NOMO-1 treated with DMSO at 0.1 percent for 48 hours (cell line): ENCODE measurements around the gene BAZ2B.

Experiments
- DNase-seq: peaks from one replicate; lab custom pipeline; 2025; ENCODE audit not compliant: unreplicated experiment; lab: John Stamatoyannopoulos, UW

The BAZ2B gene

DNA sequence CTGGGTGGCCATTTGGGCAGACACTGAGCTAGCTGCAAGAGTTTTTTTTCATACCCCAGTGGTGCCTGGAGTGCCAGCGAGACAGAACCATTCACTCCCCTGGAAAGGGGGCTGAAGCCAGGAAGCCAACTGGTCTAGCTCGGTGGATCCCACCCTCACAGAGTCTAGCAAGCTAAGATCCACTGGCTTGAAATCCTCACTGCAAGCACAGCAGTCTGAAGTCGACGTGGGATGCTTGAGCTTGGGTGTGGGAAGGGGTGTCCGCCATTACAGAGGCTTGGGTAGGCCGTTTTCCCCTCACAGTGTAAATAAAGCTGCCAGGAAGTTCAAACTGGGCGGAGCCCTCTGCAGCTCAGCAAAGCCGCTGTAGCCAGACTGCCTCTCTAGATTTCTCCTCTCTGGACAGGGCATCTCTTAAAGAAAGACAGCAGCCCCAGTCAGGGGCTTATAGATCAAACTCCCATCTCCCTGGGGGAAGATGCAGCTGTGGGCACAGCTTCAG is 260.2 kb downstream of the BAZ2B start:
- no peak for DNase-seq

DNA sequence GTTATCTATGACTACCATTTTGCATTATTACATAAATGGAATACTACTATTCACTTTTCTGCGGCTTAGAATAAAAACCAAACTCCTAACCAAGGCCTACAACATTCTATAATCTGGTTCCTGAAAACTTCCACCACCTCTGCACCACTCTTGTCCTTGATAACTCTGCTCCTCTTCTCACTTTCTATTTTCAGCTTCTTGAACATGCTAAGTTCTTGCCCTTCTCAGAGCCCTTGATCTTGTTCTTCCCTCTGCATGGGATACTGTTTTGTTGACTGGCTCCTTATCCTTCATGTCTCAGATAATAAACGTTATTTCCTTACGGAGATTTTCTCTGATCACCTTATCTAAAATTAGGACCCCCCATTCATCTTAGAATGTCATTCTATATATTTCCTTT is 264.4 kb downstream of the BAZ2B start:
- DNase-seq, result no peak

DNA sequence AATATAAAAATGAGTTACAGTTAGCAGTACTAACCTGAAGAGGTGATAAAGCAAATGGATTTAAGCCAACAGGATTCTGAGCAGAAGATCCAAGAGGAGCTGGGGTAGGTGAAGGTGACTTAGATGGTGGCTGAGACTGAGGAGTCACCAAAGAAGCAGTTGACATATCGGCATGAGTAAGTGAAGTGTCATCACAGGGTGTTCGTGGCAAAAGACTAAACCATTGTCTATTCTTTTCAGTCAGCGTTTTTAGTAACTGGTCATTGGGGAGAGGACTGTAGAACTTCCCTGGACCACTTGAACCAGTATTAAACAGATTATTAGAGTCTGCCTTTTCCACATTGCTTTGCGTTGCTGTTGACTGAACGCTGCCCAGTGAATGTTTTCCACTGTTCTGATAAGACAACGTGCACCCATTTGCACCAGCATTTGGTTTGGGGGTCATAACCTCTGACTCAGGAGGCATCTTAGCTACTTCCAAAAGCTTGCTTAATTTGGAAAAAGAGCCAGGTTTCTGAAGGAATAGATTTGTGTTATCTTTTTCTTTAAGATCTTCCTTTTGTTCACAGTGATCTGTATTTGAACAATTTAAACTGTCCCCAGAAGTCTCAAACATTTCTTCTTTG is 266.6 kb downstream of the BAZ2B start:
- DNase-seq, result no peak

DNA sequence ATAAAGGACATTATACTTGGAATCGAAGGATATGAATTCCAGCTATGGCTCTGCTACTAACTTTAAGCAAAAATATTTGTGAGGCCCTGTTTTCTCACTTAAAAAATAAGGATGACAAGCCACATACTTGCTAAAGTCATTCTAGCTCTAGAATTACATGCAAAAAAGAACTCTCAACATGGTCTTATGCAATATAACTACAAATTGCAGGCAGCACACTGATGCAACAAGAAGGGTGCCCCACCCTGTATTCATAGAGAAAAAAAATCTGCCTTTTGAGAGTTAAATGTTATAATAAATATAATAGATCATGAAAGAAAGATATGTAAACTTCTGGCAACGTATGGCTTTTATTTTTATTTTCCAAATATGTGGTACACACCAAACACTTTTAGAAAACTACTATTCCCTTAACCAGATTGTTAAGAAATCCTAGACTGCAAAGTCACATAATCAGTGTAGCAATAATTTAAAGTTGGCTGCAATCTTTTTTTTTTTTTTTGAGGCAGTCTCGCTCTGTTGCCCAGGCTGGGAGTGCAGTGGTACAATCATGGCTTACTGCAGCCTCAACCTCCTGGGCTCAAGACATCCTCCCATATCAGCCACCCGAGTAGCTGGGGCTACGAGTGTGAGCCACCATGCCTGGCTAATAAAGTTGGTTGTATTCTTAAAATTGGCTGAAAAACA is 289.6 kb downstream of the BAZ2B start:
- DNase-seq, result peak; percentile 79

DNA sequence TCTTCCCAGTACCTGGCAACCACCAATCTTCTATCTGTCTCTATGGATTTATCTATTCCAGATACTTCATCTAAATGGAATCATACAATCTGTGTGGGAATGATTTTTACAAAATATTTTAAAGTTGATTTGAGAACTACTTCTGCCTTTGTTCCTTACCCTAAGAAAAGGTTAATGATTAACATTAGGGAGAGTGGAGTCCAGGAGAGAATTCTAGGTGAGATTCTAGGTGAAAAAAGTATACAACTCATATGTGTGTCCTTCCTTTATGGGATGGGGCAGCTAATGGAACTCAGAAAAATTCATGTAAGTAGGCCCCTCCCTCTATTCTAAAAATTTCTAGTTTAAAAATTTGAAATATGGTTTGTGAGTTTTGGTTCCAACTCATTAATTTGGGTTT is 293.9 kb downstream of the BAZ2B start:
- DNase-seq, result no peak

DNA sequence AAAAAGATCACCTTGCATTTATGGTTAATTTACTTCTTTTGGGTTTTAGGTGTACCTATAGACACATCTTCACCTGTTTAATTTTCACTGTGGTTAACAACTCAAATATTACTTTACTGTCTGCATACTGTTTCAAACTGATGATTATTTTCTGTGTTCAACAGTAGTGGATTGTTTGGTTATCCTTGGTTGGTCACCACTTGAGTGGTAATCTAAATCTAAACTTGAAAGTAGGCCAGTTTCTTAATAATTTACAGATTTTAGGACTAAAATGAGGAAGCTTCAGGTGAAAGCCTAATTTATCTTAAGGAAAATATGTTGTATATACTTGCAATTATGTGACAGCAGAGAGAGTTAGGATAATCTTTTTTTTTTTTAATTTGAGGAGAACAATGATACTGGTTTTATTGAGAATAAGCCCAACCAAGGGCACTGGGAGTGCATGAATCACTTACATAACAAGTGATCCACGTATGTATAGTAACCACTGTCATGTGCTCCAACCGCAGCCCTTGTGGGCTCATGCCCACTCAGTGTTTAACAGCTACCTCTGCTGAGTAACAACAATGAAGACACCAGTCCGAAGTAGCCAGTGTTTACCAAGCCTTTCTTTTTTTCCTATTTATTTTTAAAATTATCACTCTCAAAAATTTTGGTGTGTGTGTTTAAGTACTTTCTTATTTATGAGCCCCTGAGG is 298.8 kb downstream of the BAZ2B start:
- DNase-seq, result no peak

DNA sequence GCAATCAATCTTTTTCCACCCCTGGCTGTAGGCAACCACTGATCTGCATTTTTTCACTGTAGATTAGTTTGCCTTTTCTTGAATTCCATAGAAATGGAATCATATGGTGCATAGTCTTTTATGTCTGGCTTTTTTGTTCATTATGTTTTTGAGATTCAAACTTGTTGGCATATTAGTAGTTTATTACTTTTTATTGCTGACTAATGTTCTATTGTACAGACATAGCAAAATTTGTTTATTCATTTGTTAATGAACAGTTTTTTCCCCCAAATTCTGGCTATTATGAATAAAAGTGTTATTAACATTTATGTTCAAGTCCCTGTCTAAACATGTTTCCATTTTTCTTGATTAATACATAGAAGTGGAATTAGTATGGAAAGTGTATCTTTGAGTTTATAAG is 308.4 kb downstream of the BAZ2B start:
- DNase-seq, result no peak

DNA sequence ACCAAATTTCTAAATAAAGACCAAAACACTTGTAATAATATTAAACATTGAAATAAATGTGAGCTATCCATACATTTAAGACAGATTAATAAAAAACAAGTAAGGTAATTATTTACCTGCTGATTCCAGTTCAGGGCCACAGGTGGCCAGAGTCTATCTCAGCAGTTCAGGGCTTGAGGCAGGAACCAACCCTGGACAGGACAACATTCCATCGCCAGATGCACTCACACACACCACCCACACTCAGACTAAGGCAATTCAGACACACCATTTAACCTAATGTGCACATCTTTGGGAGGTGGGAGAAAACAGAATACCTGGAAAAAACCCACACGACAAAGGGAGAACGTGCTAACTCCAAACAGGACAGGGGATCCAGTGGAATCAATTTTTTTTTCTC is 315.8 kb downstream of the BAZ2B start:
- DNase-seq, result no peak

DNA sequence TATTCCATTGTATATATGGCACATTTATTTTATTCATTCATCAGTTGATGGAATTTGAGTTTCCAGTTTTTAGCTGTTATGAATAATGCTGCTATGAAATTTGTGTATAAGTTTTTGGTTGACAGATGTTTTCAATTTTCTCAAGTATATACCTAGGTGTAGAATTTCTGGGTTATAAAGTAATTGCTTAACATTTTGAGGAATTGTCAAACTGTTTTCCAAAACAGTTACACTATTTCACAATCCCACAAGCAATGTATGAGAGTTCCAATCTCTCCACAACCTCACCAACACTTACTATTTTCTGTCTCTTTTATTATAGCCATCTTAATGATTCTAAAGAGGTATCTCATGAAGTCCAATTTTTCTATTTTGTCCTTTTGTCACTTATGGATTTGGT is 317.4 kb downstream of the BAZ2B start:
- no peak for DNase-seq

DNA sequence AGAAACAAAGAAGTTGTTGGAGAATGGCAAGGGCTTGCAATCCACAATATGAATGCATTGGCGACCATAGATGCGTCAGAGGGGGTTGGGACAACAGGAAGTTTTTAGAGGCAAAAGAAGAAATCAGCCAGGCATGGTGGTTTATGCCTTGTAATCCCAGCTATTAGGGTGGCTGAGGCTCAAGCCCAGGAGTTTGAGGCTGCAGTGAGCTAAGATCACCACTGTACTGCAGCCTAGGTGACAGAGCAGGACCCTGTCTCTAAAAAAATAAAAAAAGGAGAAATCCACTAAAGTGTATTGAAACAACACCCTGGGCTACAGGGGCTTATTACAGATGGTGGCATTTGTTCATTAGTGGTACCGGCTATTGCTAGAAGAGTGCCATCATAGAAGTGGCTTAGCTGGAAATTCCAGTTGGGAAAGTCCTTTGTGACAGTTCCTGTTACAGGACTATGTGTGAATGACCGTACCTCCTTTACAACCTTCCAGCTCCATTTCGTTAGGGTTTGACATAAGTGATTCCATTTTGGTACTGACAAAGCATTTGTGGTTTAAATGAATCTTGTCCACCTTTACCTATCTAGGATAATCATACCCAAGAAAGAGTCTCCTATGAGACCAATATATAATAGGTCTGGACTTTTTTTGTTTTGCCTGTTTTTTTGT is 319.2 kb downstream of the BAZ2B start:
- DNase-seq, result no peak

DNA sequence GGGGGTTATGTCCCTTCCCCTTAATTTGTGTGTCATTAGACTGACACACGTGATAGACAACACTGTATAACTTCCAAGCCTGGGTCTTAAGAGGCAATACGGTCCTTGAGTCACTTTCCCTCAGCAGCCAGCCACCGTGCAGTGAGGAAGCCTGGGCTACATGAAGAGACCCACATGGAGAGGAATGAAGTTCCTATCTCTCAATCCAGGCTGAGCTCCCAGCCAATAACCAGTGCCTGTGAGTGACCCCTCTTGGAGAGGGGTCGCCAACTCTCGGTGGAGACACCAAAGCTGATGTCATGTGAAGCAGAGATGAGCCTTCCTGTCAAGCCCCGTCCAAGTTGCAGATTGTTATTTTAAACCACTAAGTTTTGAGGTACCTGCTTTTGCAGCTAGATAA is 324.2 kb downstream of the BAZ2B start:
- DNase-seq, result no peak

DNA sequence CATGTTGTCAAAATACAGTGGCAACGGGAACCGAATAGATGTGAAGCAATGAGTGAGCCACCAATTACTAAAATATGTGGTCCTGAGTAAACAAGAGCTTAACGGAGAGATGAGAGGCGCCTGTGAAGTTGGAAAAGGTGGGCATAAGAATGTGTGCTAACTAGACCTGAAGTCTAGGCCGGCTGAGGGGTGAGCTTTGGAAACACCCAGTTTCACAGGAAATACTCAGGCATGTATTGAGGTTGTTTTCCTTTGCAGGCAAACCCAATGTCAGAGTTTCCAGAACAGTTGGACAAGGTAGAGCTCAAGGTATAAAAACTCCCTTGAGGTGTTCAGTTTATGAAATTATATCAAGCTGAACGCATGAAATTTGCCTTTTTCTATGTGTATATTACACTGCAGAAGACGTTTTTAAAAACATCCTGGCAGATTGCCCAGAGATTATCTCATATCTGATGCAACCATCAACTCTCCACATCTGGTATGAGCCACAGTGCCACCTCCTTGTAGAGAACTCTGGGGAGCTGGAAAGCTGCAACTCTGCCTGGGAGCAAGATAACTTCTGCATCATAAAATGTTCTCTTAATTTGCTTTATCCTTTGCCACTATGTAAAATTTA is 325.9 kb downstream of the BAZ2B start:
- DNase-seq, result peak; percentile 61

DNA sequence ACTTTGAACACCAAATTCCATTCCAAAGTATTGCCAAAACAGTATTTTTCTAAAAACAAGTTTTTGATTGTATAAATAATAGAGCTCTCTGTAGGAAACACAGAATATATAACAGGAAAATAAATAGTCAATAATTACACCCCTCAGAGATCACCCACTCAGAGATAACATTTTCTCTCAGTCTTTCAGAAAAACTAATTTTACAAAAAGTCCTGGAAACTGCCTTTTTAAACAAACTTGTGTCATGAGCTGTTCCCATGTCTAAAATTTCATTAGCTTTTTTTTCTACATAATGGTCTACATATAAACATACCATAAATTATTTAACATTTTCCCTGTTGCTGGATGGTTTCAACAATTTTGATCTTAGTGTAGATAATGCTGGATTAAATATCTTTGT is 328.6 kb downstream of the BAZ2B start:
- DNase-seq, result no peak

DNA sequence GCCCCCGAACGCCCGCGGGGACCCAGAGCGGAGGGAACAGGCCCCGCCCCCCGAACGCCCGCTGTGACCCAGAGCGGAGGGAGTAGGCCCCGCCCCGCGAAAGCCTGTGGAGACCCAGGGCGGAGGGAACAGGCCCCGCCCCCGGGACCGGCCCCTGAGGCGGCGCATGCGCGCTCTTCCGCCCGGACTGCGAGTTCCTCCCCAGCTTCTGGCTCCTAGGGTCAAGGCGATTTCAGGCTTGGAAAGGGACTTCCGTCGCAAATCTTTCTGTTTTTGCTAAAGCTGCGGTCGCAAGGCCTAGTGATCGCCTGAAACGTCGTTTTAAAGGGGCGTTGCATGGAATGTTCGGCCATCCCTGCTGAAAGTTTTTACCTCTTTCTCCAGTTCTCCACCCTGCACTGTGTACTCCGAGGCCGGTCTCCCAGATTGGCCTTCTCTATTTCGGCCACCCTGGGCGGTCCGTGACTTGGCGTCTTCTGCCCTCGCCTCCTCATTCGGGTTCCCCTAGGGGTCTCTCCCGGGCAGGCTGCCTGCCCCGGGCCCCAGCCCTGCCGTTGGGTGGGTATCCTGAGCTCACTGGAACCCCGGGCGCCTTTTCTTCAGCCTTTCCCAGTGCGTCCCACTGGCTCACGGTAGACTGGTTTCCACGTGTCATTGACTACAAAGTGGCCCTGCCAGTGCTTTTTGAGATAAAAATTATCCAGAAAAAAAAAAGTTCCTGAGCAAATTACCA is 329.5 kb downstream of the BAZ2B start:
- DNase-seq, result peak; percentile 95

DNA sequence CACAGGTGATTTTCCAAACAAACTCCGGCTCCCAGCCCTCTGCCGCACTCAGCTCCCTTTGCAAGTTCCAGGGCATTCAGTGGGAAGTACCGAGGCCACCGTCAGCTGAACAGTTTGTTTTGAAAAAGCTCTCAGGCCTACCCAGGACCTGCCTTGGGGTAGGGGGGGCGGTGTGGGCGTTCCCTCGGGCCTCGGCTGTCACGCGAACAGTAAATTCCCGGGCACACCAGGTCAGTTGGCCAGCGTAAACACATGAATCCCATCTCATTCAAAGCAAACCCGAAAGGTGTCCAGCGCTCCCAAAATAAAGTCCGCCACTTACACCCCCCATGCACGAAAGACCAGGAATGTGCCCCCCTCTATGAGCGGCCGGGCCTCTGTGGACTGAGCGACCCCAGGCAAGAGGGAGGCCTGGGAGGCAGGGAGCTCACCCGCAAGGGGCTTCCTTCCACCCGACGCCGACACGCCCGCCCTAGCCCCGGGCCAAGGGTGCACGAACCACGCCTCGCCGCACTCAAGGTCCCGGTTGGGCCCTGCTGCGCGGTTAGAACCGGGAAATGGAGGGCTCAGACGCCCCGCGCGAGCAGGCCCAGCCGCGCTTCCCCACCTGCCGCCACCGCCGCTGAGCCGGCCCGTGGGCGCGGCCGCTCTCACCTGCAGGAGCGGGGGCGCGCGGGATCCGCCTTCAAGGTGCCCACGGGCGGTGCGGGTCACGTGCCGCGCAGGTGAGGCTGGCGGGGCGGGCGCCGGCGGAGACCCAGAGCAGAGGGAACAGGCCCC is 330.2 kb downstream of the BAZ2B start, which contains the start of gene WDSUB1:
Gene WDSUB1, minus strand, starts transcription at position 775 of the 780 bp plus-strand sequence. CDS start 3,634 bp downstream, outside the sequence.
- peak; percentile 19 for DNase-seq

DNA sequence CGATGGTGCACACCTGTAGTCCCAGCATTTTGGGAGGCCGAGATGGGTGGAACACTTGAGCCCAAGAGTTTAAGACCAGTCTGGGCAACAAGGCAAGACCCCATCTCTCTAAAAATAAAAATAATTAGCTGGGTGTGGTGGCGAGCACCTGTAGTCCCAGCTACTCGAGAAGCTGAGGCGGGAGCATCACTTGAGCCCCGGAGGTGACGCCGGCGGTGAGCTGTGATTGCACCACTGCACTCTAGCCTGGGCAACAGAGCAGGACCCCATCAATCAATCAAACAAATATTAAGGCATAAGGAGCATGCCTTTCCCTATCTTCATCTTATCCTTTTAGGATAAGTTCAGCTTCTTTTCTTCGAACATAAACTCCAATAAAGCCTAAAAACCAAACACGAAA is 330.9 kb downstream of the BAZ2B start:
- DNase-seq, result no peak

DNA sequence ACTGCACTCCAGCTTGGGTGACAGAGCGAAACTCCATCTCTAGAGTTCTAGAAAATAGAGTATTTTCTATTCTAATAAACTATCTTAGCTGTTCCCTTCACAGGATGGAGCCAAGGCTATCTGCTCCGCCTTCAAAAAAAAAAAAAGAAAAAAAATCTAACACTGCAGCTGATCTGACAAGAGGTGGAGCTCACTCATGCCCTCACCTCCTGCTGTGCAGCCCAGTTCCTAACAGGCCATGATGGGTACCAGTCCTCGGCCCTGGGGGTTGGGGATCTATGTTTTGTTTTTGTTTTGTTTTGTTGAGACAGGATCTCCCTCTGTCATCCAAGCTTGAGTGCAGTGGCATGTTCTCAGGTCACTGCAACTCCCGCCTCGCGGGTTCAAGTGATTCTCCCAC is 332.8 kb downstream of the BAZ2B start:
- no peak for DNase-seq

DNA sequence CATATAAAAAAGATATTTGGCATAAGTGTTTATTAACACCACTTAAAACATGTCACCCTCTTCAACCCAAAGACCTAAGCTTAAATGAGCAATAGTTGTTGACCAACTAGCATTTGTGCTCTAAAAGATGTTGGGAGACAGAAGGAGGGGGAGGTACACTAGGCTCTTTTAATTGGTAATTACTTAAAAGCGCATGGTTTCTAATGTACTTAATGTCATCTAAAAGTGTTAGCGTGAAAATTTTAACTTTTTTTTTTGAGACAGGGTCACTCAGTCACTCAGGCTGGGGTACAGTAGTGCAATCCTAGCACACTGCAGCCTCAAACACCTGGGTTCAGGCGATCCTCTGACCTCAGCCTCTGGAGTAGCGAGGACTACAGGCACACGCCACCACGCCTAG is 335.3 kb downstream of the BAZ2B start:
- DNase-seq, result no peak

DNA sequence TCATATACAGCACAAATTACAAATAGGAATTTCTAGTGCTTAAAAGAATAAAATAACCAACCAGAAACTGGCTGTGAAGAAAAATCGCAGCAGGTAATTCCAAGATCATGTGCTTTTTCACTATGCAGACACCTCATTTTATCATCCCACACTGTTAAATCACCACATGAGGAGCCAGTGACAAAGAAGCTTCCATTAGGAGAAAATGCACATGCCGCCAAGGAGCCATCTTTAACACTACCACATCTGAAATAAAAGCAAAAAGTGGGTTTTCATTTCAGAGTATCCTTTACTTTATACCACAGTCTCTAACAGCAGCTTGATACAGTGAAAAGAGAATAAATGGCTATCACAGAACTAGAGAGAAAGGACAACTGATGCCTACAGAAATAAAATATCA is 336.6 kb downstream of the BAZ2B start:
- DNase-seq, result no peak

DNA sequence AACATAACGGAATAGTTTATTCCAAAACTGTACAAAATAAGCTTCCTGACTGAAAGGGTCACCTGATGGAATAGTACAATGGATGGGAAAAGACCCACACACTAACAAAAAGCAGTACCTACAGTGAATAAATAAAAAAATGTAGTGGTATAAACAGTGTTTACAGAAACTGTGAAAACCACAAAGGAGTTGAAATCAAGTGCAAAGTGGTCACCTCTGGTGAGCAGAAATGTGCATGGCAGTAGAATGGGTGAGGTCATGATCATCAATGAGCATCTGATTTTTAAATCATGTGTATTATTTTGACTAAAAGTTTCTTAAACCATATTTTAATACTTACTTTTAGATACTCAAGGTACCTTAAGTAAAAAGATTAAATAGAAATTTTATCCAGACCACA is 341.2 kb downstream of the BAZ2B start:
- DNase-seq, result no peak
